AG04450 (cell line): ENCODE data around the gene FAAP20. TPM values are rescaled to one million over a fixed set of nuclear protein-coding genes. Genes with fewer than 3 reads are reported as not detected.

Experiments used
- CTCF ChIA-PET: fragments of 300-600, 350-600 bp; formaldehyde crosslinking; extraction: SDS; loops from one replicate; lab custom pipeline; 2022; ENCODE audit warnings: antibody characterized with exemption, inconsistent platforms; lab: Charles Lee
- POLR2A ChIA-PET: fragments of 350-600 bp; formaldehyde crosslinking; extraction: SDS; loops from one replicate; lab custom pipeline; 2021; ENCODE audit warnings: antibody characterized with exemption, inconsistent platforms; lab: Yijun Ruan, JAX
- DNase-seq: peaks from one replicate; pipeline ENCODE4 v3.0.0-alpha.2; 2011; ENCODE audit warnings: low read depth, low spot score
- H3K27ac ChIP-seq: one replicate; pipeline ENCODE4 v1.5.1; 2012; ENCODE audit warnings: low read depth, low read length, control low read depth
- H3K27me3 ChIP-seq: one replicate; pipeline ENCODE4 v1.6.0; 2012; ENCODE audit warnings: low read length; ENCODE audit not compliant: control insufficient read depth, insufficient read depth
- H3K4me3 ChIP-seq: 2 replicates; pipeline ENCODE4 v1.5.1; 2011; ENCODE audit warnings: mild to moderate bottlenecking, low read depth, low read length, control low read depth
- H3K9me3 ChIP-seq: 2 replicates; pipeline ENCODE4 v1.5.1; 2012; ENCODE audit warnings: low read length; ENCODE audit not compliant: control insufficient read depth, insufficient read depth
- CTCF ChIP-seq: IDR thresholded peaks from 2 replicates; pipeline ENCODE4 v1.5.1; 2011; ENCODE audit warnings: low read depth, low read length, control low read depth, inconsistent platforms
- polyA plus RNA-seq: library from polyadenylated mRNA; depleted of rRNA; stranded (reverse); fragments of >200 nt; gene quantifications from 2 replicates; pipeline ENCODE4 v1.2.3, GENCODE V29; 2011

The FAAP20 gene
- polyA plus RNA-seq, 1 experiment, result 9.7 TPM

GRCh38 chr1:2155147-2155598 is 39.4 kb downstream of the FAAP20 start:
- POLR2A ChIA-PET, result no interaction called here
- Histone ChIP-seq H3K4me3 (no peak overlapping the region), H3K27me3 (peaks cover 2% of the 10 kb centered on the region), H3K27ac (no peak overlapping the region), H3K9me3 (no peaks in the 10 kb centered on the region; the same call in 1 of the 2 replicates)
- no peak for TF ChIP-seq CTCF
- no peak for DNase-seq
- CTCF ChIA-PET, result no interaction called here

- DNase-seq, result no peak
- H3K27ac ChIP-seq, result no peak overlapping the region
- H3K27me3 ChIP-seq, result peaks cover 2% of the 10 kb centered on the region
- H3K4me3 ChIP-seq, result no peak overlapping the region
- no peaks in the 10 kb centered on the region; the same call in 1 of the 2 replicates for H3K9me3 ChIP-seq
- ChIA-PET POLR2A (no interaction called here), CTCF (interaction anchor here (0.5 to 0.9 kb wide), 2 partner anchors 21 to 81 kb away, joined by 3 to 9 read pairs; no protein-coding TSS in a partner anchor)
- TF ChIP-seq CTCF, result no peak
These were observed 40.5 kb downstream of the FAAP20 start for GRCh38 chr1:2154022-2154421.

GRCh38 chr1:2152954-2153353 is 41.6 kb downstream of the FAAP20 start:
- CTCF ChIA-PET, result no interaction called here
- no peak overlapping the region for H3K4me3 ChIP-seq
- POLR2A ChIA-PET, result no interaction called here
- H3K27ac ChIP-seq, result no peak overlapping the region
- no peak for DNase-seq
- H3K9me3 ChIP-seq, result no peaks in the 10 kb centered on the region; the same call in 1 of the 2 replicates
- H3K27me3 ChIP-seq, result peaks cover 2% of the 10 kb centered on the region
- TF ChIP-seq CTCF, result no peak

- H3K27me3 ChIP-seq, result peaks cover 2% of the 10 kb centered on the region
- ChIA-PET CTCF (interaction anchor here (0.8 to 4.0 kb wide), 3 partner anchors 9 to 22 kb away, joined by 3 to 19 read pairs (median 14); no protein-coding TSS in a partner anchor), POLR2A (no interaction called here)
- H3K9me3 ChIP-seq, result no peaks in the 10 kb centered on the region; the same call in 1 of the 2 replicates
- no peak for TF ChIP-seq CTCF
- no peak for DNase-seq
- no peak overlapping the region for H3K4me3 ChIP-seq
- no peak overlapping the region for H3K27ac ChIP-seq
These were observed 42.7 kb downstream of the FAAP20 start for GRCh38 chr1:2151911-2152310.

GRCh38 chr1:2151252-2151651 is 43.3 kb downstream of the FAAP20 start:
- Histone ChIP-seq H3K4me3 (no peak overlapping the region), H3K27me3 (peaks cover 2% of the 10 kb centered on the region), H3K9me3 (no peaks in the 10 kb centered on the region; the same call in 1 of the 2 replicates), H3K27ac (no peak overlapping the region)
- DNase-seq, result no peak
- CTCF ChIA-PET, result interaction anchor here (0.7 to 4.0 kb wide), 4 partner anchors 9 to 231 kb away, joined by 3 to 19 read pairs (median 10); no protein-coding TSS in a partner anchor
- TF ChIP-seq CTCF, result no peak
- POLR2A ChIA-PET, result no interaction called here
